Kasumi-1 (cell line): ENCODE results near the gene PDE3A.
"Not testable (repeated sequence)": the region's sequence is repeated elsewhere in the genome, so short reads cannot be mapped to it uniquely, and the experiment has no call there.

Experiments used
- DNase-seq, 2 experiments: peaks; one replicate each; lab custom pipeline; 2025; lab: John Stamatoyannopoulos, UW

Gene PDE3A

GRCh38 chr12:20615020-20615419 is 246.7 kb downstream of the PDE3A start:
- not testable (repeated sequence) for DNase-seq

- DNase-seq, result no peak
These were observed 247.8 kb downstream of the PDE3A start for GRCh38 chr12:20616093-20616492.

GRCh38 chr12:20620261-20620660 is 251.9 kb downstream of the PDE3A start:
- DNase-seq, result no peak

GRCh38 chr12:20624718-20625117 is 256.4 kb downstream of the PDE3A start:
- DNase-seq, result no peak

GRCh38 chr12:20625531-20625930 is 257.2 kb downstream of the PDE3A start:
- DNase-seq, result no peak

GRCh38 chr12:20627001-20627588 is 258.8 kb downstream of the PDE3A start:
- no peak for DNase-seq

GRCh38 chr12:20628226-20628787 is 260.0 kb downstream of the PDE3A start:
- DNase-seq, result no peak

- no peak for DNase-seq
These were observed 260.7 kb downstream of the PDE3A start for GRCh38 chr12:20628999-20629398.

- no peak for DNase-seq
These were observed 261.2 kb downstream of the PDE3A start for GRCh38 chr12:20629414-20630156.

GRCh38 chr12:20631711-20632110 is 263.4 kb downstream of the PDE3A start:
- DNase-seq, result no peak

- no peak for DNase-seq
These were observed 272.8 kb downstream of the PDE3A start for GRCh38 chr12:20641106-20641505.

- no peak for DNase-seq
These were observed 275.5 kb downstream of the PDE3A start for GRCh38 chr12:20643822-20644221.

GRCh38 chr12:20646239-20646827 is 278.0 kb downstream of the PDE3A start:
- peak; percentile 76 to 82 for DNase-seq

GRCh38 chr12:20653871-20654270 is 285.5 kb downstream of the PDE3A start:
- no peak for DNase-seq

- DNase-seq, result no peak
These were observed 288.3 kb downstream of the PDE3A start for GRCh38 chr12:20656600-20656999.

GRCh38 chr12:20657496-20657895 is 289.2 kb downstream of the PDE3A start:
- DNase-seq, result no peak

GRCh38 chr12:20681334-20681733 is 313.0 kb downstream of the PDE3A start:
- DNase-seq, result no peak

- DNase-seq, result no peak
These were observed 326.9 kb downstream of the PDE3A start, which contains the start of gene SLCO1C1 for GRCh38 chr12:20695232-20695631. TSS of gene SLCO1C1 (plus strand) at chr12:20695332. CDS start at chr12:20699577, 4,245 bp downstream.

GRCh38 chr12:20696181-20696905 is 328.0 kb downstream of the PDE3A start:
- DNase-seq, result no peak

GRCh38 chr12:20701106-20701505 is 332.8 kb downstream of the PDE3A start:
- DNase-seq, result no peak

- DNase-seq, result no peak
These were observed 336.5 kb downstream of the PDE3A start for GRCh38 chr12:20704860-20705259.

GRCh38 chr12:20711846-20712245 is 343.5 kb downstream of the PDE3A start:
- no peak for DNase-seq
